DMS153 (cell line): ENCODE measurements around the gene MCM7.

Experiments
- DNase-seq: peaks from one replicate; lab custom pipeline; 2025; lab: John Stamatoyannopoulos, UW

Gene MCM7

GRCh38 chr7:100122568-100122967 lies 21.4 kb upstream of the MCM7 start:
- no peak for DNase-seq

- peak; percentile 98 for DNase-seq
Observed at GRCh38 chr7:100122067-100122466, 20.9 kb upstream of the MCM7 start.

- DNase-seq = no peak
Observed at GRCh38 chr7:100120733-100121036, 19.5 kb upstream of the MCM7 start.

GRCh38 chr7:100119970-100120732 lies 19.0 kb upstream of the MCM7 start:
- no peak for DNase-seq

- DNase-seq = peak; percentile 91
Observed at GRCh38 chr7:100119072-100119969, 18.1 kb upstream of the MCM7 start, which contains the start of the genes CNPY4 and TAF6. Gene CNPY4, plus strand, starts transcription at chr7:100119634. Its CDS starts 111 bp downstream, at chr7:100119745. Gene TAF6, minus strand, starts transcription at chr7:100119358. Its CDS starts 5,149 bp downstream, at chr7:100114209.

- no peak for DNase-seq
Observed at GRCh38 chr7:100118388-100119071, 17.3 kb upstream of the MCM7 start.

GRCh38 chr7:100115026-100115425 lies 13.8 kb upstream of the MCM7 start:
- DNase-seq = no peak

GRCh38 chr7:100111914-100112313 lies 10.7 kb upstream of the MCM7 start:
- no peak for DNase-seq

- DNase-seq = no peak
Observed at GRCh38 chr7:100111156-100111555, 10.0 kb upstream of the MCM7 start.

GRCh38 chr7:100109521-100110163 lies 8.4 kb upstream of the MCM7 start:
- no peak for DNase-seq

GRCh38 chr7:100107890-100108289 lies 6.7 kb upstream of the MCM7 start:
- DNase-seq = no peak

GRCh38 chr7:100107125-100107737 lies 6.0 kb upstream of the MCM7 start:
- no peak for DNase-seq

GRCh38 chr7:100106633-100107032 lies 5.4 kb upstream of the MCM7 start:
- DNase-seq = no peak

- DNase-seq = no peak
Observed at GRCh38 chr7:100105534-100105933, 4.3 kb upstream of the MCM7 start.

GRCh38 chr7:100102950-100103840 lies 2.0 kb upstream of the MCM7 start:
- DNase-seq = no peak

- DNase-seq = peak; percentile 92
Observed at GRCh38 chr7:100100420-100101015, 679 bp downstream of the MCM7 start.

GRCh38 chr7:100099452-100099851 lies 1.7 kb downstream of the MCM7 start:
- no peak for DNase-seq

GRCh38 chr7:100098913-100099312 lies 2.3 kb downstream of the MCM7 start:
- DNase-seq = no peak

- no peak for DNase-seq
Observed at GRCh38 chr7:100095704-100096103, 5.5 kb downstream of the MCM7 start.

GRCh38 chr7:100095289-100095688 lies 5.9 kb downstream of the MCM7 start:
- no peak for DNase-seq
